HG02884 (cell line): ENCODE data around the gene SLC35F3.

Experiments used
- ATAC-seq: cut with Tn5 transposase; IDR thresholded peaks from one replicate; pipeline ENCODE4 v1.9.1; 2021; ENCODE audit warnings: mild to moderate bottlenecking, moderate library complexity; ENCODE audit not compliant: unreplicated experiment

Gene SLC35F3

GRCh38 chr1:233971753-233972152 is 67.3 kb downstream of the SLC35F3 start:
- no peak for ATAC-seq

- no peak for ATAC-seq
These were observed 68.1 kb downstream of the SLC35F3 start for GRCh38 chr1:233972563-233972950.

GRCh38 chr1:233972951-233973635 is 68.6 kb downstream of the SLC35F3 start:
- ATAC-seq, result no peak

GRCh38 chr1:233975486-233975885 is 71.0 kb downstream of the SLC35F3 start:
- no peak for ATAC-seq

GRCh38 chr1:233981042-233981675 is 76.7 kb downstream of the SLC35F3 start:
- ATAC-seq, result no peak

- ATAC-seq, result no peak
These were observed 78.5 kb downstream of the SLC35F3 start for GRCh38 chr1:233982827-233983518.

- no peak for ATAC-seq
These were observed 79.3 kb downstream of the SLC35F3 start for GRCh38 chr1:233983811-233984210.

- no peak for ATAC-seq
These were observed 84.7 kb downstream of the SLC35F3 start for GRCh38 chr1:233988963-233989696.

GRCh38 chr1:233990486-233990885 is 86.0 kb downstream of the SLC35F3 start:
- ATAC-seq, result no peak

- ATAC-seq, result no peak
These were observed 89.2 kb downstream of the SLC35F3 start for GRCh38 chr1:233993651-233994050.

GRCh38 chr1:233994112-233994511 is 89.6 kb downstream of the SLC35F3 start:
- ATAC-seq, result no peak

GRCh38 chr1:233998456-233998855 is 94.0 kb downstream of the SLC35F3 start:
- no peak for ATAC-seq

GRCh38 chr1:233998891-233999290 is 94.4 kb downstream of the SLC35F3 start:
- ATAC-seq, result no peak

GRCh38 chr1:234000557-234001041 is 96.1 kb downstream of the SLC35F3 start:
- no peak for ATAC-seq

GRCh38 chr1:234001817-234002216 is 97.3 kb downstream of the SLC35F3 start:
- ATAC-seq, result no peak

- ATAC-seq, result no peak
These were observed 100.1 kb downstream of the SLC35F3 start for GRCh38 chr1:234004591-234004990.

GRCh38 chr1:234007684-234008083 is 103.2 kb downstream of the SLC35F3 start:
- ATAC-seq, result no peak

GRCh38 chr1:234008591-234008990 is 104.1 kb downstream of the SLC35F3 start:
- no peak for ATAC-seq

GRCh38 chr1:234009668-234010067 is 105.2 kb downstream of the SLC35F3 start:
- no peak for ATAC-seq

GRCh38 chr1:234014208-234014607 is 109.7 kb downstream of the SLC35F3 start:
- ATAC-seq, result no peak

- no peak for ATAC-seq
These were observed 114.3 kb downstream of the SLC35F3 start for GRCh38 chr1:234018816-234019215.
